HG03196 (cell line): ENCODE data around the gene EDN1.

ENCODE experiments used
- ATAC-seq: cut with Tn5 transposase; IDR thresholded peaks from one replicate; pipeline ENCODE4 v1.9.1; 2021; ENCODE audit not compliant: unreplicated experiment

EDN1 gene

DNA sequence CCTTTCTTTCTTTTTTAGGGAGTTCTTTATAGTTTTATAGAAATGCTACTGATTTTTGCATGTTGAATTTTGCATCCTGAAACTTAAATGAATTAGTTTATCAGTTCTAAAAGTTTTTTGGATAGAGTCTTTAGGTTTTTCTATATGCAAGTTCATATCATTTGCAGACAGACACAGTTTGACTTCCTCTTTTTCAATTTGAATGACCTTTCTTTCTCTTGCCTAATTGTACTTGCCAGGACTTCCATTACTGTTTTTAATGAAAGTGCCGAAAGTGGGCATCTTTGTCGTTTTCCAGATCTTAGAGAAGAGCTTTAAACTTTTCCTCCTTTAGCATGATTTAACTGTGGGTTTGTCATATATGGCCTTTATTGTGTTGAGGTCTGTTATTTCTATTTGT, 21.1 kb upstream of the EDN1 start:
- no peak for ATAC-seq

DNA sequence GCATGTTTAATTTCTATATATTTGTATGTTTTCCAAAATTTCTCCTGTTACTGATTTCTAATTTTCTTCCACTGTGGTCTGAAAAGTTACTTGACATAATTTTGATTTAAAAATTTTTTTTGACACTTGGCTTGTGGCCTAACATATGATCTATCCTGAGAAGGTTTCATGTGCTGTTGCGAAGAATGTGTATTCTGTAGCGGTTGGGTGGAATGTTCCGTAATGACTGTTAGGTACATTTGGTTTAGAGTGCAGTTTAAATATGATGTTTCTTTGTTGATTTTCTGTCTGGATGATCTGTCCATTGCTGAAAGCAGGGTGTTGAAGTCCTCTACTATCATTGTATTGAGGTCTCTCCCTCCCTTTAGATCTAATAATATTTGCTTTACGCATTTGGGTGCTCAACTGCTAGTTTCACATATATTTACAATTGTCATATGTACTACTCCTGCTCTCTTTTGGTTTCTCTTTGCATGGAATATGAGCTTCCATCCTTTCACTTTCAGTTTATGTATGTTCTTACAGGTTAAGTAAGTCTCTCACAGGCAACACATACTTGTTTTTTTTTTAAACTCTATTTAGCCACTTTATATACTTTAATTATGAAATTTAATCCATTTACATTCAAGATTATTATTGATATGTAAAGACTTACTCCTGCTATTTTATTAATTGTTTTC, 19.5 kb upstream of the EDN1 start:
- no peak for ATAC-seq

DNA sequence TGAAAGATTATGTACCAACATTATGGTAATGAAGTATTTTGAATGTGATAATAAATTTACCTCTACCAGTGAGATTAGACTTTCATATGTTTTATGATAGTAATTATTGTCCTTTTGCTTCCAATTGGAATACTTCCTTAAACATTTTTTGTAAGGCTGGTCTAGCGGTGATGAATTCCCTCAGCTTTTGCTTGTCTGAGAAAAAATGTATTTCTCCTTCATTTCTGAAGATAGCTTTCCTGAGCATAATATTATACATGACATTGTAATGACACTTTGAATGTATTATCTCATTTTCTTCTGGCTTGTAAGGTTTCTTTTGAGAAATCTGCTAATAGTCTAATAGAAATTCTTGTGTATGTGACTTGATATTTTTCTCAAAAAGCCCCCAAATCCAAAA, 18.6 kb upstream of the EDN1 start:
- ATAC-seq = no peak

DNA sequence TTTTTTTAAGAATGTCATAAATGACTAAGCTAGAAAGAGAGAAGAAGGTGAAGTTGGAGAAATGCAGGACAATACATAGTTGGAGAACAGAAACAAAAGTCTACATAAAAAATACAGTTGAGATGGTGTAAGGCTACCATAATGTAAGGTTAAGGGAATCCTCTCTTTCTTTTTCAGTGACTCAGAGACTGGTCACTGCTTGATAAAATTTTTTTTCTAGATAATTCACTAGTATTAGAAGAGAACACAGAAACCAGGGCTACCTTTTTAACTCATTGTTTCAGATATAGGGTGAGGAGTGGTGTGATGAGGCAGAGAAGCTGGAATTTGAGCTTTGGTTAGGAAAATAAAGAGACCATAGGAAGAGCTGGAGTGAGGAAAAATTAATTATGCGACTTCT, 18.2 kb upstream of the EDN1 start:
- ATAC-seq = no peak

DNA sequence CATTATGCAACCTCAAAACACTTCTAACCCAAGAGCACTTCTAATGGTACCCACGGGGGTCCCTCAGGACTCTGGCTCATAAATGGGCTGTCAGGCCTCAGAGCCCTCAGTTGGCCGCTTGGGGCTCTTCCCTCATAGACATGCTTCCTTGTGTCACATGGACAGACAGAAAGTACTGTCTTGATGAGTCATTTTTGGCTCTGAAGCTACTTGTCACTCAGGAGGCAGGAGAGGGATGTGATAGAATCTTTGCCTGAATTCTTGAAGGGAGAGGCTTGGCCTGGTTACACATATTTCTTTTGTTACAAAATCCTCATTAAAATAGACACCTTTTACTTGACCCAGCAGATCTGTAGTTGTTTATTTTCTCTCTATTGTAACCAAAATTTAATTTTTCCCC, 15.1 kb upstream of the EDN1 start:
- ATAC-seq = no peak

DNA sequence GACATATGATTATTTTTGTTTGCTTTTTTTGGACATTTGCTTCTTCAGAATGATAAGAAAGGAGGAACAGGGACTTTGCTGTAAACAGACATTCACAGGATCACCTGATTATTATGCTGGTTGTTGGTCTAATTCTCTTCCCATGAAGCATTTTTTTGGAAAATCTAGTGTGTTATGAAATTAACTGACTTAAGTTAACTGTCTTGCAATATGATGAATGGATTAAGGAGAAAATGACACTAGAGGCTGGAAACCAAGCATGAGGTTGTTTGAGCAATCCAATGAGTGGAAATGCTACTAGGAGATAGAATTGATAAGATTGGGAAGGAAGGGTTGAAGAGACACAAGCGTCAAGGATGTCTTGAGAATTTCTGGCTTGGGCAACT, 13.2 kb upstream of the EDN1 start:
- no peak for ATAC-seq

DNA sequence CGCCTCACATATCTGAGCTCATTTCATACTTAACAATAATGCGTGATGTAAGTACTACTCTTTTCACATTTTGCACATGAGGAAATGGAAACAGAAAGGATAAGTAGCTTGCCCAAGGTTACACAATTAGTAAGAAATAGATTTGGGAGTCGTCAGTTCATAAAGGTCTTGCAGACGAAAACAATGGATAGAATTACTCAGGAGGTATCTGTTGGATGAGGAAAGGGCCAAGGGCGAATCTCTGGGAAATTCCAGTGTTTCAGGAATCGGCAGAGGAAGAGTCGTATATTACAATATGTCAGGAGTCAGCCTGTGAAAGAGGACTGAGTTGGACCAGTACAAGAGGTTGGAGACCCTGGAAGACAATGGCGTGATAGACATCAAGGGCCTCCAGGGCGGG, 12.8 kb upstream of the EDN1 start:
- no peak for ATAC-seq

DNA sequence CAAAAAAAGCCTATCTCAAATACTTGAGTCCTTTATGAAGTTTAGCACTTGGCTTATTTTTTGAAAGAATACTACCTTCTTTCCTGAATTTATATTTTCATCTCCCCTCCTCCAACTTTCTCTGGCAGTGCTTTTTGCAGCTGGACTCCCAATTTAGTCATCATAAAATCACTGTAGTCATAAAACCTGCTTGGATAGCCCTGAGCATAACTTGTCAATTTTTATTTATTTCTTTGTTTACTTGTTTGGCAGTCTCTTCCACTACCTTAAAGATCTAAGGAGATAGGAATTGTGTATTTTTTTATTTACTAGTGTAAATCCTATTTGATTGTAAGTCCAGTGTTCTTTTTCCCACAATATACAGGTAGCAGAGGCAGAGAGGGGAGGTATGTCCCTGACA, 11.2 kb upstream of the EDN1 start:
- ATAC-seq = no peak

DNA sequence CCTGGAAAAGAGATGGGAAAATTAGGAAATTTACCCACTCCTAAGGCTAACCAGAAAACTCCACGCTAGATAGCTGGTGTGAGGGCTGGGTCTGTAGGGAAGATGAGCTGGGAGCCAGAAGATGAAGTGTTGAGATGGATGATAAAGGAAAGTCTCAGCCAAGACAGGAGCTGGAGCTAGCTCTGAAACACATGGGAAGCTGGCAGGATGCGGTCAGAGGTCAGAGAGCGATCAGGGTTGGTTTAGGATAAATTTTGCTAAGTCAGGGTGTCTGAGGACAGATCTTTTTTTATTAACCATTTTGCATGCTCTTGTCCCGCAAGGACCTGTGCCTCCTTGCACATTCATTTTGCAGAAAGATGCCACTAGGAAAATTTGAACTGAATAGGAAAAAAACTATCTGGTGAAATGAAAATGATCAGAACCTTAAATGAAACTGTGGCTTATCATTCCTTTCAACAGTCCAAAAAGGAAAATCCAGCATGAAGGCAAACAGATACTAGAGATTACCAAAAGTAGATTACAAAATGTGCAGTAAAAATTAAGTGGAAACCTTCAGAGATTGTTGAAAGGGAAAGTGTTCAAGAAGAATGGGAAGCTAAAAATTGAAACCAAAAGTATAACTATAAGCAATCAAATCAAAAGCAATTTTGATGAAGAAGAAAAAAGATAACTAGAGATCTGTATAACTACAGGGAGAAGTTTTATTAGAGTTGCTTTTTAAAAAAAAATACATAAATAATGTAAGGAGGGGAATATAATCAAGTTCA, 10.7 kb upstream of the EDN1 start:
- no peak for ATAC-seq

DNA sequence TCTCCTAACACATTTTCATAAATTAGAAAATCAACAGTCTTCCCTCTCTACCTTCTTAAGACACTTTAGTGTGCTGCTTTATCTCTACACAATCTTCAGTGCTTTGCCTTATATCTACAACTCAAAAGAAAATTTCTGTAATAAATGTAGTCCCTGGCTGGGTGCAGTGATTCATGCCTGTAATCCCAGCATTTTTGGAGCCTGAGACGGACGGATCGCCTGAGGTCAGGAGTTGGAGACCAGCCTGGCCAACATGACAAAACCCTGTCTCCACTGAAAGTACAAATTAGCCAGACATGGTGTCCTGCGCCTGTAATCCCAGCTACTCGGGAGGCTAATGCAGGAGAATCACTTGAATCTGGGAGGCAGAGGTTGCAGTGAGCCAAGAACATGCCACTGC, 9.7 kb upstream of the EDN1 start:
- no peak for ATAC-seq

DNA sequence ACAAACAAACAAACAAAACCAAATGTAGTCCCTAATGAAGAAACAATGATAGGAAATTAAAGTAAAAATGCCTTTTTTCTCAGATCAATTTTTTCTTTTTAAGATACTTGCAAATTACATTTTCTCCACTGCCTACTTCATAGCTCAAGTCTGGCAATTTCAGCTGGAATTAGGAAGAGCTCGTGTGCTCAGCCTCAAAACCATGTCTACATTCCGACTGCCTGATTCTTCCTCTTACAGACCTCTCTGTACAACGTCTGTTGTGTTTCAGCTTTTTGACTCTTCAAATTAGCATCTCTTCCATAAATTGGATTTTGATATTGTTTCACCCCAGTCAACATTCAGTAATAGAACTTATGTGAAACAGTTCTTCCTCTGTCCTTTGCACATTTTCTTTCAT, 9.3 kb upstream of the EDN1 start:
- no peak for ATAC-seq

DNA sequence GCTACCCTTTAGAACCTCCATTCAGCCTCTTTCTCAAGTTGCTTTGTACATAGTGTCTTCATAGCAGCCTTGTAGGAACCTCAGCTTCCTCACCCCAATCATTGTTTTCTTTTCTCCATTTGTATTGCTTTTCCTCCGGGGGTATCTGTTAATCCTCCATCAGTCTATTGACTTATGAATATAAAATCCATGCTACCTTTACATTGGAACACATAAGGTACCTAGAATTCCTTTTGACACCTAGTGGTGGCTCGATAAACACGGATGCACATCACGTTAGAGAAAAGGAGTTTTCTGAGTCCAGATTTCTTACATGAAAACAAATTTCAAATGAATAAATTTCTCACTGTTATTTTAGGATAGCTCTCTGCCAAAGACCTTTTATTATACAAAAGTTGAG, 6.3 kb upstream of the EDN1 start:
- no peak for ATAC-seq

DNA sequence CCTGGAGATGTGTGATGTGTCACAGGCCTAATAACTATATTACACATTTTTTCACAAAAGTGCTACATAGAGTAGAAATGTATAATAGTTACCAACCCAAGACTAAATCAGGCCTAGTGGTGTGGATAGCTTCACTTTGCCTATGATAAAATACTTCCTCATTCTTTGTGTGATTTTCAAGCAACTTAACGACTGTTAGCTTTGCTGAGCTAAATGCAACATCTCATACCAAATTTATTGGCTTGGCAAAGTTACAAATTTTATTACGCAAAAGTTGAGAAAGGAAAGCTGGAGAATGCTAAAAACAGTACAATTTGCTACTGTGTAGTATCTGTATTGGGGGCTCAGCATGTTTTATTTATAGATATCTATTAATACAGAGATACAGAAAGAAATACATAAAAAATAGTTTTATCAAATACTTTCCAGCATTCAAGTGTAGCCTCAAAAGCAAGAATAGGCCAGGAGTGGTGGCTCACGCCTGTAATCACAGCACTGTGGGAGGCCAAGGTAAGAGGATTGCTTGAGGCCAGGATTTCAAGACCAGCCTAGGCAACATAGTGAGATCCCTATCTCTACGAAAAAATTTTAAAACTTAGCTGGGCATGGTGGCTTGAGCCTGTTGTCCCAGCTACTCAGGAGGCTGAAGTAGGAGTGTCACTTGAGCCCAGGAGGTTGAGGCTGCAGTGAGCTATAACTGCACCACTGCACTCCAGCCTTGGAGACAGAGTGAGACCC, 3.6 kb upstream of the EDN1 start:
- ATAC-seq = no peak

DNA sequence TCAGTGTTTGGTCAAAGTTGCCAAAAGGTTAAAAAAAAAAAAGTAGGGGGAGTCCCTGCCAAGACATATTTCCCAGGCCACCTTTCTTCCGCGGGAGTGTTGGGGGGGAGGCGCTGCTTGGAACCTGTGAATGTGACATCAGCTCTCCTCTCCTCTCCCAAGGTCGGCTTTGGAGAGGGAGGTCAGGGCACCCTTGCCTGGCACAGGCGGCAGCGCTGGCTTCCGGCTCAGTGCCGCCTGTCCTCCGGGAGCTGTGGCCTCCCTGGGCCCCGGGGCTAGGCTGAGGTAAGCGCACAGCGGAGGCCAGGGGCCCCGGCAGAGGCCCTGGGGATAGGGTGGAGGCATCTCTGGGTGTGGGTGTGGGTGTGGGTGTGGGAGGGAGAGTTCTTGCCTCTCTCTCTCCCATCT, 1.9 kb upstream of the EDN1 start:
- no peak for ATAC-seq

DNA sequence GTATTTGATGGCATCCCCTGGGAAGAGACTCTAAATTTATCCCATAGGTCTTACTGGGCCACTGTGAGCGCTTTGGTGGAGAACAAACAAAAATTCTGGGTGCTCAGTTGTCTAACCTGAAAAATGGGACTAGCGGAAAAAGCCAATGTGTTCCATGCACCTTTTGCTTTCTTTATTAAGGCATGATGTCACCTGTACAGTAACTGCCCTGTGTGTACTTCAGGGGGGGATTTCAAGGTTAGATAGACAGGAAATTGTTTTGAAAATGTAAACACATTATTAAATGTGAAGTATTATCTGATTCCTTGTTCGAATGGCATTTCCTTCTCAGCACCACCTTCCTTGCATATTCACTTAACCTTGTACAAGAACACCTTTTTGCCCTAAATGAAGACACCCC, 1.2 kb upstream of the EDN1 start:
- no peak for ATAC-seq

DNA sequence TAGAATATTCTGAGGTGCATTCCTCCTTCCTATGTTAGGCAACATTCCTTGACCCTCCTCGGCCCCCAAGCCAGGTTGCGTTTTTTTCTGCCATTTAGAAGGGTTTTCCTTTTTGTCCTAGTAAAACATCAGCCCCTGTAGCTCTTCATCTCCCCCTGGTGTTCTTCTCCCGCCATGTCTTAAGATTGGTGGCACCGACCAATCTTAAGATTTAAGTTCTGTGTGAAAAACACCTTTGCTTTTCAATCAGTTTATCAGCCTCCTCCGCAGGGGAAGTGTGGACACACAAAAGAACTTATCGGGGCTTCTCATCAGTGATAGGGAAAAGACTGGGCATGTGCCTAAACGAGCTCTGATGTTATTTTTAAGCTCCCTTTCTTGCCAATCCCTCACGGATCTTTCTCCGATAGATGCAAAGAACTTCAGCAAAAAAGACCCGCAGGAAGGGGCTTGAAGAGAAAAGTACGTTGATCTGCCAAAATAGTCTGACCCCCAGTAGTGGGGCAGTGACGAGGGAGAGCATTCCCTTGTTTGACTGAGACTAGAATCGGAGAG, 719 bp upstream of the EDN1 start:
- no peak for ATAC-seq

DNA sequence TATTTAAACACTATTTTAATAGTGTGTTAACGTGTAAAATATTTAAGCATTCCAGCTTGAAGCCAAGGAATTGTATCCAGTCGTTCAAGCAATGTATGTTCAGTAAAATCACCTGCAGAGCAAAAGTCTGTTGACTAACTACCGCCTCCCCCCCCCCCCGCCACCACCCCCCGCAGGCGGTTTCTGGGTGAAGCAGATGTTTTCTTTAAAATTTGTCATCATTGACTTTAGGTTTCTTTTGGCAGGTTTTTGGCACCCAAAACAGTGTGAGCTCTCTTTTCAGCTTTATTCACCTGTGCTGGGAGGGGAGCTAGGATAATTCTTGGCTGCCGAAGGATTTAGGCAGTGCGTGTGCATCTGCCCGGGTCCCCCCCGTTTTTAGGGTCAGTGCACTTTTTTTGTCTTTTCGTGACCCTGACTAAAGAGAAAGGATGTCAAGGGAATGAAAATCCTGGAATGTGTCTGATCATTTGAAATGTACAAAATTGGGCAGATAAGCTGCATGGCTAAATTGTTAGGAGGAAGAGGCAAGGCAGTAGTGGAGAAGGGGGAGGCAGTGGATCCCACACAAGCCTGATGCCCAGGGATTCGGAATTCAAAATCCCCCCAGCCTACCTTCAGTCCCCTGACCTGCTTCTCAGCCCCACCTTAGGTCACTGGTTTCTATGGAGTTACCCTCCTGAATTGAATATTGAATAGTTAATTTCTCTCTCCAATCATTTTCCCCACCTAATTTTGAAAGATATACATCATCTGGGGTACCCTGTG, 1.1 kb downstream of the EDN1 start:
- ATAC-seq = no peak

DNA sequence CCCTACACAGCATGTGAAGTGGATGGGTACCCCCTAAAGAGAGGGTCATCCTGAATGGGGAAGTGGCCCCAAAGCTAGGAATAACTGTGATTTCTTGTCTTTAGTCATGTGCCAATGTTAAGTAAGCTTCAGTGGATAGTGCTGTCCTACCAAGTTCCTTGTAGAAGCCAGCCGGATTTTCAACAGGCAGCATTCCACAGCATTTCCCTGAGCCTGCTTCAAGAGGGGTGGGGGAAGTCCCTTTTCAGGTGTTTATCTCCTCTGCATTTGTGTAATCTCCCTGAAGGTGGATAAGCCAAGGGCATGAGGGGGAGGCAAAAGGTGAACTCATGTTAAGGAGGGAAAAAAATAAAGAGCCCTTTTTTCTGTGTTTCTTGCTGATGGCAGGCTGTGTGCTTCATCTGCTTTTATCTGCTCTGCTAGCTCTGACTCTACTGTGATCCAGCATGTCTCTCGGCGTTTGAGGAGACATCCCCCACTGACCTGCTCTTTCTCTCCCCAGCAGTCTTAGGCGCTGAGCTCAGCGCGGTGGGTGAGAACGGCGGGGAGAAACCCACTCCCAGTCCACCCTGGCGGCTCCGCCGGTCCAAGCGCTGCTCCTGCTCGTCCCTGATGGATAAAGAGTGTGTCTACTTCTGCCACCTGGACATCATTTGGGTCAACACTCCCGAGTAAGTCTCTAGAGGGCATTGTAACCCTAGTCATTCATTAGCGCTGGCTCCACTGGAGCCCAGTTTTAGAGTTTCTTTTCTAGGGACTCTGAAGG, 1.9 kb downstream of the EDN1 start:
- ATAC-seq = no peak

DNA sequence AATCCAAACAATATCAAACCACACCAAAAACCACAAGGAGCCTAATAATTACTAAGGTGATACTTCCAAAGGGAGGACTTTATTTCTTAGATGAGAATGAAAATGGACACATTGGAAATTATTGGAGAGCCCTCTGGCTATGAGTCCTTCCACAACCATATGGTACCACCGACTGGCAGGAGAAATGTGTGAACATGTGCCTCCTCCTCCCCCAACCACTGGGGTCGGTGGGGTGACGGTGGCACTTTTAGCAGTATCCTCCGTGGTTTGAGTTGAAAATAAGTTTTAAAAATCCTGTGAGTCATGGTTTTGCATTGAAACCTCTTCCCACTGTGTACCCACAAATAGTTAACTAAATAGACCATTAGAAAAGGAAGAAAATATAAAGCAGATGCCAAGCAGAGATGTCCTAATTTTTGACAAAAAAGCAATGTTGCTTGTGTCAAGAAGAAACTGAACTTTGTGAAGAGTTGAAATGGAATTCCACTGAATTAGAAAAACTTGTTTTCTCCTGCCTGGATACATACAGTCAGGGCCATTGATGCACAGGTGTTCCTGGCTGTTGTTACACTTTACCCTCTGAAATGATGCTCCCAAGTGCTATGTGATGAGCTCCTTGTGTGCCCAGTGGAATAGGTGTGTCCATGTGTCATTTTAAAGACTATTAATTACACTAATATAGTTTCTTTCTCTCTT, 3.2 kb downstream of the EDN1 start:
- ATAC-seq = no peak
